GM21367 (cell line): Measurements from ENCODE around the gene ANKRD36C.
"Not testable (repeated sequence)": the region's sequence is repeated elsewhere in the genome, so short reads cannot be mapped to it uniquely, and the experiment has no call there.

Experiments used
- ATAC-seq: cut with Tn5 transposase; IDR thresholded peaks from one replicate; pipeline ENCODE4 v1.9.1; 2021; ENCODE audit not compliant: unreplicated experiment

Gene ANKRD36C

DNA sequence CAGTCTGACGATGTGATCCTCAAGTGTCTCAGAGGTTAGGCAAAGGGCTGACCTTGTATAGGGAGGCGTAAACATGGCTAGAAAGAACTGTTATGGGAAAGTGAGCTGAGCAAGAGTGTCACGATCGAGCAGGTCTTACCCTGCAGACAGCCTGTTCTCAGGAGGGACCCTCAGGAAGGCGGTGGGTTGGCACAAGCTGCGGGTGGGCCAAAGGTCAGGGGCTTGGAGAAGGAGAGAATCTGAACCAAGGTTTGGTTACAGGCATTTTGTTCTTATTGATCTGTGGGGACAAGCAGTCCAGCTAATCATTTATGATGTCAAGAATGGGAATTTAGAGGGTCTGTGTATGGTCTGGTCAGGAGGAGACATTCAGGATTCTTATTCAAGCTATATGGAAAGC, 16.4 kb upstream of the ANKRD36C start:
- not testable (repeated sequence) for ATAC-seq

DNA sequence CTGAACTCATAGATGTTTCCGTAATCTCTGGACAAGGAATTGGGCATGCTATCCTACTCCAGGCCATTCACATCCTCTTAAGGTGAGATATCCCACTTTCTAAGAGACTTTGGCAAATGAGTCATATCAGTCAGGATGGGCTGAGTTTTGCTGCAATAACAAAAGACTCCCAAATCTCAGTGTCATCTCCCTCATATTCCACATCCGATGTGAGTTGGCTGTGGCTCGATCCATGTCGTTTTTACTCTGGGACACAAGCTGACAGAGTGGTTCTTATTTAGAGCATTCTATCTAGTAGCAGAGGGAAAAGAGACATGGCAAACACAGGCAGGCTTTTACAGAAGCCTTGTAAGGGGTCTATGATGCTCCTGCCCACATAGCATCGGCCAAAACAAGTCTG, 14.6 kb upstream of the ANKRD36C start:
- ATAC-seq = not testable (repeated sequence)

DNA sequence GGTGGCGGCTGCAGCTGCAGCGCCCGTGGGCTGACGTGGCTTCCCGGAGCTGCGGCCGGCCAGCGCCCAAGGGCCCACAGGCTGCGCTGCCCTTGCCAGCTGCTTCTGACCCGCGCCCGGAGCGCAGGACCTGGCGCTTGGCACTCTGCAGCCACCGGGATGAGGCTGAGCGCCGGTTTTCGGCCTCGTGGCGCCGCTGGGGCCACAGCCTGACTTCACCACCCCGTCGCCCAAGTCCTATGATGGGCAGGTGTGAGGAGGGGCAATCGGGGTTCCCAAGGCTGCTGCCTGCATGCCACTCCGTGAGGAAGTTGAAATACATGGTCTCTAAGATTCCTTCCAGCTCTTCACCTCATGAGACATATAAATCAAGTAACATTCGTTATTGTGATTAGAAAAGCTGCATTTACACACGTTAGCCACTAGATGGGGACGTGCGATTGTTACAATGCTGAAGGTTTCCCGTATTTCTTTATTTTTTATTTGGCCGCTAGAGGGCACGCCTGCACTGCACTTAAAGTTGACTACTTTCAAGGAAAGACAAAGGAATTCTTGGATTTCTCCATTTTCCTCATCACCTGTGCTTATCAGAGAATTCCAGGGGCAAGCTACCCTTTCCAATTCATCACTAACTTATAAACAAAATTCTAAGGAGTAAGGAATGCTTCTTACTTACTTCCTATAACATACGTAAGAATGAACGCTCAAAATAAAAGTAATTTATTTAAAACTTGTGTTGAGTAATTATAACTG, 1.1 kb upstream of the ANKRD36C start:
- peak; percentile 54 for ATAC-seq

DNA sequence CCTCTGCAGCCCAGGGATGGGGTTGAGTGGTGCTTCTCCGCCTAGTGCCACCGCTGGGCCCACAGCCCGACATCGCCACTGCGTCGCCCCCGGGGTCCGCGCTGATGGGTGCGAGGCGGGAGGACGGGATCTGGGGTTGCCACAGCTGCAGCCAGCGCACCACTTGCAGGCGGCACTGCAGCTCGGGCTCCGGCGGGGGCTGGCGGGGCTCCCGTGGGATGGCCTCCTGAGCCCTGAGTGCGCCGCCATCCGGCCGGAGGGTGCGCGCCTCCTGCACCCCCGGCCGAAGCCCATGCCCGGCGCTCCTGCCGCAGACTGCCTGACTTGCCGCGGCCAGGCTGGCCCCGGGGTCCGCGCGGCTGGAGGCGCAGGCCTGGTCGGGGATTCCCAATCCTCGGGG, 478 bp upstream of the ANKRD36C start:
- ATAC-seq = peak; percentile 29

DNA sequence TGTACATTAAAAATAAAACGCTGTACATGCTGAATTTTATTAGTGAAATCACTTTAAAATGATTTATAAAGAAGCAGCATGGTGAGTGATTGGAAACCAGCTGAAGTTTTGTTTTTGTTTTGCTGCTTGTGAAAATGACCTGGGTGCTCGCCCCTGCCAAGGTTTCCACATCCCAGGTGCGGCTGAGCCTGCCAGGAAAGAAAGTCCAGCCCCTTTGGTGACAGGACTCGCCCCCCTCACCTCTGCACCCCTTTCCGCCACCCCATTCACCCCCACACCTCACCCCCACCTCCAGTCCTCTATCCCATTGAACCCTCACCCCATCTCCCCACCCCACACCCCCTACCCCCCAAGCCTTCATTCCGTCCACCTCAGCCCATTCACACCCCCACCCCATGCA, 740 bp downstream of the ANKRD36C start:
- not testable (repeated sequence) for ATAC-seq

DNA sequence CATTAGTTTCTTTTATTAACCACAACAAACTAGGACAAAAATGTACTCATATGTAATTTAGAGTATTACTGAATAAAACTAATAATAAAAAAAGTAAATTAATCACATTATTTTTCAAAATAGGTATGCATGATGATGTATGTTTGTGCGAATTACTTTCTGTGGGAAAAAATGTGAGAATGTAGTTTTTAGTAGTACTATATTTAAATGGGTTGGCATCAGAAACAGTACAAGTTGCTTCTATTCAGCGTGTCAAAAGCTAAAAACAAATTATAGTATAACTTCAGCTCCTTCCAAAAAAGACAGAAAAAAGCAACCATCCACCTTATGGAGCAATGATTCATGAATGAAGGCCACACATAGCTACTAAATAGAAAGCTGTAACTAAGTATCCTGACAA, 40.0 kb downstream of the ANKRD36C start:
- not testable (repeated sequence) for ATAC-seq

DNA sequence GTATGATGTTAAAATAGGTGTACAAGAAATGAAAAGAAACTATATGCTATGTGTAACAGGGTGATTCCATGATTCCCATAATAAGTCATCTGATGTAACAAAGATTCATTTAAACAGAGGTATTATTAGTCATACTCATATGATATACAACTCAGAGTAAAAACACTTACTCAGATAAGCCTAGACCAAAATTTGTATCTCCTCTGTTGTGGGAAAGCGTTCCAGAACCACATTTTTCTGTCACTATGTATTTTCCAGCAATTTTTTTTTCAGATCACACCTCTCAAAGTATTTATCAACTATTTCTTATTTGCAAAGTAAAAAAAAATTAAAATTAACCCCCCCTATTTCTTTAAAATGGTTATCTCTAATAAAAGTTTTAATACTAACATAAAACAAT, 43.6 kb downstream of the ANKRD36C start:
- not testable (repeated sequence) for ATAC-seq

DNA sequence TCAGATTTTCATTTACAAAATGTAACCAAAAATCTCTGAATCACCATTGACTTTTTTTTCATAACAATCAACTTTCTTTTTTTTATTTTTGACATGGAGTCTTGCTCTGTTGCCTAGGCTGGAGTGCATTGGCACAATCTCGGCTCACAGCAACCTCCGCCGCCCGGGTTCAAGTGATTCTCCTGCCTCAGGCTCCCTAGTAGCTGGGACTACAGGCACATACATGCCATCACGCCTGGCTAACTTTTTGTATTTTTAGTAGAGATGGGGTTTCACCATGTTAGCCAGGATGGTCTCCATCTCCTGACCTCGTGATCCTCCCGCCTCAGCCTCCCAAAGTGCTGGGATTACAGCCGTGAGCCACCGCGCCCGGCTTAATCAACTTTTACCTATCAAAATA, 51.7 kb downstream of the ANKRD36C start:
- ATAC-seq = not testable (repeated sequence)

DNA sequence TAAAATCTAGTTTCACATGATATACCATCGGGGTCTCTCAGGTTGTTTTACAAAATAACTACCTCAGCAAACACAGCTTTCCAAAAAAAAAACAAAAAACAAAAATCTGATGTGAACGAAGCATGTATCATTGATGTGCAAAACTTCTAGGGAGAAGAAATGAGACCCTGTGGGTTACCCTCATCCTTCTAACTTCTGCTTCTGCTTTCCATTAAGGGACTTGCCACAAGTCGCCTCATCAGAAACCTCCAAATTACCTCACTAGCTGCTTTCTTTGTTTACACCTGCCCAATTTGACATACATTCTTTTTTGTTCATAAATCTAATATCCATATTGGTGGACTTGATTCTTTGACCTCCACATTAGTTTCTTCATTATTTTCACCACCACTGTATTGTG, 60.9 kb downstream of the ANKRD36C start:
- not testable (repeated sequence) for ATAC-seq

DNA sequence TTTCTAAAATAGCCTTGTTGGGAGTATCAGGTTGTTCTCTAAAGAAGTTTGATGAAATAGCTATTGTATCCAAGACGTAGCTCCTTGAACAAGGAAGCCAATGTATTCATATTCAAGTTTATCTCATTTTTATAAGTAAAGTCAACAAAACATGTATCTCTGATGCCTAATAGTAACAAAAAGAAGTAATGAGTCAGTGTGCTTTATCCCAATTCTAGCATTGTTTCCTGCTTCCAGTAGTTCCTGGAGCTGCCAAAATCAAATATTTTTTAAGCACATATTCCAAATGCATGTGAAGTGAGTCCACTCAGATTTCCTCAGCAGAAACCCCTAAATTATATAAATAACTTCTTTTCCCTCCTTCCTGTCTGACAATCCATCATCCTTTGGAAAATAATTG, 74.6 kb downstream of the ANKRD36C start:
- not testable (repeated sequence) for ATAC-seq

DNA sequence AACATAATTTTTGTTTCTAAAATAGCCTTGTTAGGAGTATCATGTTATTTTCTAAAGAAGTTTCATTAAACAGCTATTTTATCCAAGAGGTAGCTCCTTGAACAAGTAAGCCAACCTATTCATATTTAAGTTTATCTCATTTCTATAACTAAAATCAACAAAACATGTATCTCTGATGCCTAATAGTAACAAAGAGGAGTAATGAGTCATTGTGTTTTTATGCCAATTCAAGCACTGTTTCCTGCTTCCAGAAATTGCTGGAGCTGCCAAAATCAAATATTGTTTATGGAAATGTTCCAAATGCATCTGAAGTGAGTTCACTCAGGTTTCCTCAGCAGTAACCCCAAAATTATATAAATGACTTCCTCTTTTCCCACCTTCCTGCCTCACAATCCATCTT, 76.5 kb downstream of the ANKRD36C start:
- ATAC-seq = not testable (repeated sequence)

DNA sequence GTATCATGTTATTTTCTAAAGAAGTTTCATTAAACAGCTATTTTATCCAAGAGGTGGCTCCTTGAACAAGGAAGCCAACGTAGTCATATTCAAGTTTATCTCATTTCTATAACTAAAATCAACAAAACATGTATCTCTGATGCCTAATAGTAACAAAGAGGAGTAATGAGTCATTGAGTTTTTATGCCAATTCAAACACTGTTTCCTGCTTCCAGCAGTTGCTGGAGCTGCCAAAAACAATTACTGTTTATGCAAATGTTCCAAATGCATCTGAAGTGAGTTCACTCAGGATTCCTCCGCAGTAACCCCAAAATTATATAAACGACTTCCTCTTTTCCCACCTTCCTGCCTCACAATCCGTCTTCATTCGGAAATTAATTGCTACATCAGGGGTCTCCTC, 80.2 kb downstream of the ANKRD36C start:
- not testable (repeated sequence) for ATAC-seq

DNA sequence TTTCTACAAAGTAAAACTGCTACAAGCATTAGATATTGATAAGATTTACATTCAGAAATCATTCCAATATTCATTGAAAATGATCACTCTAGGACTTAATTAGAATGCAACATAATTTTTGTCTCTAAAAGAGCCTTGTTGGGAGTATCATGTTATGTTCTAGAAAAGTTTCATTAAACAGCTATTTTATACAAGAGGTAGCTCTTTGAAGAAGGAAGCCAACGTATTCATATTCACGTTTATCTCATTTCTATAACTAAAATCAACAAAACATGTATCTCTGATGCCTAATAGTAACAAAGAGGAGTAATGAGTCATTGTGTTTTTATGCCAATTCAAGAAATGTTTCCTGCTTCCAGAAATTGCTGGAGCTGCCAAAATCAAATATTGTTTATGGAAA, 97.2 kb downstream of the ANKRD36C start:
- ATAC-seq = not testable (repeated sequence)

DNA sequence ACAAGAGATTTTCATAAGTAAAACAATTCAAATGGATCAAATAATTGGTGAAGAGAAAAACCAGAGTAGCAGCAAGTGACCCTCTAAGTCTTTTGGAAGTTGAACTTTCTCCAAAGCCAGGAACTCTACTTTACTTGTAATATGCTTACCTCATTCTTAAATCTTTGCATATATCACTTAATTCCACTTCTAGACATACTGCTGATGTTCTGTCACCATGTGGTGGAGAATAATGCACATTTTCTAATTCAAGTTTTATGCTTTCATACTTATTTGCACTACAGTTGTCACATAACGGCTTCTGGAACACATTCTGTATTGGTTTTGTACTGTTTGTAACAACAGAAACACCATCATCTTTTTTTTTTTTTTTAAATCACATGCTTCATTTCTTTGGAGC, 123.7 kb downstream of the ANKRD36C start:
- not testable (repeated sequence) for ATAC-seq

DNA sequence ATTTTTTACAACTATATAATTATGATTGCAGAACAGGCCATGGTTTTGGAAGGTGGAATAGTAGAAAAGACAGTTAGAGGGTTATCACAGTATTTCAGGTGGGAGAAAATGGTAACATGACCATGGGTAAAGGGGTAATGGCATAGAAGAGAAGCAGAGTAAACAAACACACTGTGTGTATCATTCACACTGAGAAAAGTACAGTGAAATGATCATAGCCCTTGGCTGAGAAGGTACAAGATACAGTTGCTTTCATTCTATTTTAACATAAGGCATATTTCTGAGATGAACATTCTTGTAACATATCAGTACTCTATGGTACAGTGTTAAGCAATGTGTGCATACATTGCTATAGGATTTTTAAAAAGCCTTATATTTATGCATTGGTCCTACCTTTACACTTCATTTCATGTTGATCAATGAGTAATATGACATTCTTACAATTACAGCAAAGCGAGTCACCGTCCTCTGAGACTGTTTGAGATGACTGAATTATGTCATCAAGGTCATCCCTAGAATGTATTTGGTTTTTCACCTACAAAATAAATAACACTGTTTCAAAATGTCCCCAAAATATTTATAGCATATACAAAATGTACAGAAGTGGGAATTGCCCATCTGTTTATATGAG, 124.5 kb downstream of the ANKRD36C start:
- ATAC-seq = not testable (repeated sequence)

DNA sequence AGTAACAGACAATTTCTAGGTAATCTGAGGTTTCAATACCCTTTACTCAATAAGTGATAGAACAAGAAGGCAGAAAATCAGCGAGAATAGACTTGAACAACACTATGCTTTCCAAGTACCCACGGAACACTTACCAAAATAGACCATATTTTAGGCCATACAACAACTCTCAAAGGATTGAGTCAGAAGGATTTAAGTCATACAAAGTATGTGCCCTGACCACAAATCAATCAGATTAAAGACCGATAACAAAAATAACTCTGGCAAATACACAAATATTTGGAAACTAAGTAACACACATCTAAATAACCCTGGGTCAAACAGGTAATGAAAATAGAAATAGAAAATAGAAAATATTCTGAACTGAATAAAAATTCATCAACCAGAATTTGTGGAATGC, 129.5 kb downstream of the ANKRD36C start:
- ATAC-seq = not testable (repeated sequence)

DNA sequence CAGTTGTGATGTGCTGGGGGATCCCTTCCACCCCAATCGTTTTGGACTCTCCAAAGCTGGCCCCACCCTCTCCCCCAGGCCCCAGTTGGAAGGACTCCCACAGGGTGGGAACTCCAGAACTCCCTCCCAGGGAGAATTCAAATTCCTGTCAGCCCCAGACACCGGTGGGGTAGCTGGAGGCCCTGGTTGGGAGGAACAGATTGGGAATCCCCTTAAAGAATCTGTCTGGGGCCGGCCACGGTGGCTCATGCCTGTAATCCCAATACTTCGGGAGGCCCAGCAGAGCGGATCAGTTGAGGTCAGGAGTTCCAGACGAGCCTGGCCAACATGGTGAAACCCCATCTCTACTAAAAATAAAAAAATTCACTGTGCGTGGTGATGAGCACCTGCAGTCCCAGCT, 155.5 kb downstream of the ANKRD36C start:
- no peak for ATAC-seq

DNA sequence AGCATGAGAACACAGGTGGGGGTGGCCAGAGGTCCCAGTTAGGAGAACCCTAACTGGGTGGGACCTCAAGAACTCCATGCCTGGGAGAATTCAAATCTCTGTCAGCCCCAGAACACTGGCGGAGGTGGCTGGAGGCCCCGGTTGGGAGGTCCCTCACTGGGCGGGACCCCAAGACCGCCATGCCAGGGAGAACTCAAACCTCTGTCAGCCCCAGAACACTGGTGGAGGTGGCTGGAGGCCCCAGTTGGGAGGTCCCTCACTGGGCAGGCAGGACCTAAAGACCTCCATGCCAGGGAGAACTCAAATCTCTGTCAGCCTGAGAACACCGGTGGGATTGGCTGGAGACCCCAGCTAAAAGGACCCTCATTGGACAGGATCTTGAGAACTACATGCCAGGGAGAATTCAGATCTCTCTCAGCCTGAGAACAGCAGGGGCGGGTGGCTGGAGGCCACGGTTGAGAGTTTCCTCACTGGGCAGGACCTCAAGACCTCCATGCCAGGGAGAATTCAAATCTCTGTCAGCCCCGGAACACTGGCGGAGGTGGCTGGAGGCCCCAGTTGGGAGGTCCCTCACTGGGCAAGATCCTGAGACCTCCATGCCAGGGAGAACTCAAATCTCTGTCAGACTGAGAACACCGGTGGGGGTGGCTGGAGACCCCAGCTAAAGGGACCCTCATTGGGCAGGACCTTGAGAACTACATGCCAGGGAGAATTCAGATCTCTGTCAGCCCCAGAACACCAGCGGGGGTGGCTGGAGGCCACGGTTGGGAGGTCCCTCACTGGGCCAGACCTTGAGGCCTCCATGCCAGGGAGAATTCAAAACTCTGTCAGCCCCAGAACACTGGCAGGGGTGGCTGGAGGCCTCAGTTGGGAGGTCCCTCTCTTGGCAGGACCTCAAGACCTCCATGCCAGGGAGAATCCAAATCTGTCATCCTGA, 157.3 kb downstream of the ANKRD36C start:
- not testable (repeated sequence) for ATAC-seq

DNA sequence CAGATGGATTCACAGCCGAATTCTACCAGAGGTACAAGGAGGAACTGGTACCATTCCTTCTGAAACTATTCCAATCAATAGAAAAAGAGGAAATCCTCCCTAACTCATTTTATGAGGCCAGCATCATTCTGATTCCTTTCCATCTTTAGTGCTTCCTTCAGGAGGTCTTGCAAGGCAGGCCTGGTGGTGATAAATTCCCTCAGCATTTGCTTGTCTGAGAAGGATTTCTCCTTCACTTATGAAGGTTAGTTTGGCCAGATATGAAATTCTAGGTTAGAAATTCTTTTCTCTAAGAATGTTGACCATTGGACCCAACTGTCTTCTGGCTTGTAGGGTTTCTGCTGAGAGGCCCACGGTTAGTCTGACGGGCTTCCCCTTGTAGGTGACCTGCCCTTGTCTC, 167.4 kb downstream of the ANKRD36C start:
- ATAC-seq = not testable (repeated sequence)

DNA sequence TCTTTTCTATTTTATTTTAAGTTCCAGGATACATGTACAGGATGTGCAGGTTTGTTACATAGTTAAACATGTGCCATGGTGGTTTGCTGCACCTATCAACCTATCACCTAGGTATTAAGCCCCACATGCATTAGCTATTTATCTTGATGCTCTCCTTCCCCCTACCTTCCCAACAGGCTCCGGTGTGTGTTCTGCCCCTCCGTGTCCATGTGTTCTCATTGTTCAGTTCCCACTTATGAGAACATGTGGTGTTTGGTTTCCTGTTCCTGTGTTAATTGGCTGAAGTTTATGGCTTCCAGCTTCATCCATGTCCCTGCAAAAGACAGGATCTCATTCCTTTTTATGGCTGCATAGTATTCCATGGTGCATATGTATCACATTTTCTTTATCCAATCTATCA, 174.1 kb downstream of the ANKRD36C start:
- not testable (repeated sequence) for ATAC-seq

DNA sequence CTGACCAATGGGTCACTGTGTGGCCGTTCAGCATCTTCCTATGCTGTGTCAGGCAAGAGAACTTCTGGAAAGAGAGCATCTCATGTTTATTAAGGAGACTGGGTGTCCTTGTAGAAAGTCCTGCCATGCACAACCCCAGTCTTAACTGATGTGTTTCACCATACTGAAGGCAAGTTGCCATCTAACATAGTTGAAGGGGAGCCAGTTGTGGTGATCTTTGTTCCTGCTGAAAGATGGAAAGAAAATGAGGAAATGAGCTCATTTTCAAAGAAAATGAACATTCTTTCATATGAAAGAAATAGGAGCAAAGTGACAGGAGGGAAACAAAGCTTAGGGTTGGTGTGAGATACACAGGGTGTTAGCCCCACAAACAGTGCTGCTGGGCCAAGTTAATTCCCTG, 178.3 kb downstream of the ANKRD36C start:
- ATAC-seq = not testable (repeated sequence)
